KOPT-K1 (cell line): ENCODE results near the gene LSAMP.

Experiments
- H3K27ac ChIP-seq: fragments of 200-600 bp; sonication (generic); 2 replicates; pipeline ENCODE4 v1.5.1; 2016; ENCODE audit warnings: antibody characterized with exemption, mild to moderate bottlenecking, low read depth, low read length; ENCODE audit not compliant: poor library complexity, severe bottlenecking
- H3K36me3 ChIP-seq: fragments of 200-600 bp; sonication (generic); 2 replicates; pipeline ENCODE4 v1.5.1; 2017; ENCODE audit warnings: antibody characterized with exemption, mild to moderate bottlenecking, low read length, moderate library complexity; ENCODE audit not compliant: insufficient read depth
- H3K9me3 ChIP-seq: fragments of 200-600 bp; sonication (generic); 2 replicates; pipeline ENCODE4 v1.5.1; 2017; ENCODE audit warnings: antibody characterized with exemption, low read length, mild to moderate bottlenecking; ENCODE audit not compliant: insufficient read depth, poor library complexity, severe bottlenecking

The LSAMP gene

DNA sequence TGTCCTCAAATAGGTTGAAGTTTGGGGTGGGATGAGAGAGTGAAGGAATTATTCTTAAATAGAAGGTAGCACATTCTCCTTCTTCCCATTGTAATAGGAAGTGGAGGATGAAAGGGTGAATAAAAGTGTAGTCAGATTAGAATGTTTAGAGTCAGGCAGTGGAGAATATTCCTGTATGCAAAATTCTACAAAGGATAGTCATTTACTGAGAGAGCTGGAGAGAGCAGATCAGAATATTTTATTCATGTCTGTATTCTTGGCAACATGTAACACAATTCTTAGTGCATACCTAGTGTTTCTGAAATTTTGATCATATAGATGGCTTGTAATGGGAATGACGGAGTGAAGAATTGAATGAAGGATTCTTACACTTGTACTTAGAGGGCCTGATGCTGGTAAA lies 139.1 kb downstream of the LSAMP start:
- Histone ChIP-seq H3K27ac (no peak overlapping the region), H3K9me3 (no peaks in the 10 kb centered on the region), H3K36me3 (no peaks in the 10 kb centered on the region)

DNA sequence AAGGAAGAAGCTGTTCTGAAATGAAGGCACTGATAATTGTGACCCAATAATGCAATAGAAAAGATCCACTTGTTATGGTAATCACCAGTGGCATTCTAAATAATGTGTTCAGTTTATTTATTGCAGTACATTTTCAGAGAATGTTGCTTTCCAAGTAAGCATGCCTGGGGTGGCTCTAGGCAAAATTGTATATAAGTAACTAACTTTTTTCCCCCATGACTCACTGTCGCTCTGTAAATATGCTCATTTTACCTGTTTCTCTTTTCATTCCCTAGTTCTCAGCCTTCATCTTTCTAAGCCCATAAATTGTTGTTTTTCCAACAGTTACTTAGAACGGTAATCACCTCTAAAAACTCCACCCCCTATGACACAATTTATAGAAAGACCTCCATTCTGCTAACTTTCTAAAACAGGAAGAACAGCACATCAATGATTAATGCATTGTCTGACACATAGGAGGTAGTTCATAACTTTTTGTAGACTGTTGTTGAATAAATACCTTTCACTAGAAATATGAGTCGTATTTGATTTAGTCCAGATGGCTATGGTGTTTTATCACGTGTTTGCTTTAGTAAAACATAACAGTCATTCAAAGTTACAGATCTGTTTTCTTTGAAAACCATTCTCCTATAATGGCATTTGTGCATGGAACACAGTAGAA lies 143.1 kb downstream of the LSAMP start:
- Histone ChIP-seq H3K9me3 (no peaks in the 10 kb centered on the region), H3K36me3 (no peaks in the 10 kb centered on the region), H3K27ac (no peak overlapping the region)

DNA sequence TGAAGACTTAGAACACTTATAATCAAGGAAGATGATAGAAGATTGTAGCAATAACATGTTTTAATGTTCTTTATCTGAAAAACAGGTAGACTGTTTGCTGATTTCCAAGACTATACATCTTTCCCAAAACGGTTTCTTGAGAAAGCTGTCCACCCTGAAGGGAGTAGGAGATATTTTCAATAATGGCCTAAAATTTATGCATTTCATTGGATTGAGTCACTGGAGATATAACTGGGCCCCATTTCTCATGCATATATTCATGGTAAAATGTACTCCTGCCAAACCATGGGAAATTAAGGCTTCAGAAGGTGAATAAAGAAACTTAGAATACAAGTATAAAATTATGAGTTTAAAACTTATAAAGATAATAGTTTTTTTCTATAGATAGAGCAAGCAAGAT lies 143.9 kb downstream of the LSAMP start:
- no peak overlapping the region for H3K27ac ChIP-seq
- H3K36me3 ChIP-seq = no peaks in the 10 kb centered on the region

DNA sequence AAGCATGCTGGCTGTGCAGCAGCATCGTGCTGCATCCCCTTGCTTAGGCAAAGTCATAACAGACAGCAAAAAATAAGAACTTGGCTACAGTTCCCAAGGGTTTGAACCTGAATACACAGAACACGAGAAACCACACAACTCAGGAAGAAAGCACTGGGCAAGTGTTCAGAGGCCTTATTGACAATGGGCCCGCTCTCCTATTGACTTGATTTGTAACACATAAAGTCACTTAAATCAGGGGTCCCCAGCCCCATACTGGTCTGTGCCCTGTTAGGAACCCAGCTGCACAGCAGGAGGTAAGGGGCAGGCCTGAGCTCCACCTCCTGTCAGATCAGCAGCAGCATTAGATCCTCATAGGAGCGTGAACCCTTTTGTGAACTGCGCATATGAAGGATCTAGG lies 145.1 kb downstream of the LSAMP start:
- Histone ChIP-seq H3K9me3 (no peaks in the 10 kb centered on the region), H3K27ac (no peak overlapping the region), H3K36me3 (no peaks in the 10 kb centered on the region)

More for the DNA sequence above, 143.9 kb downstream of the LSAMP start:
- no peaks in the 10 kb centered on the region for H3K9me3 ChIP-seq

DNA sequence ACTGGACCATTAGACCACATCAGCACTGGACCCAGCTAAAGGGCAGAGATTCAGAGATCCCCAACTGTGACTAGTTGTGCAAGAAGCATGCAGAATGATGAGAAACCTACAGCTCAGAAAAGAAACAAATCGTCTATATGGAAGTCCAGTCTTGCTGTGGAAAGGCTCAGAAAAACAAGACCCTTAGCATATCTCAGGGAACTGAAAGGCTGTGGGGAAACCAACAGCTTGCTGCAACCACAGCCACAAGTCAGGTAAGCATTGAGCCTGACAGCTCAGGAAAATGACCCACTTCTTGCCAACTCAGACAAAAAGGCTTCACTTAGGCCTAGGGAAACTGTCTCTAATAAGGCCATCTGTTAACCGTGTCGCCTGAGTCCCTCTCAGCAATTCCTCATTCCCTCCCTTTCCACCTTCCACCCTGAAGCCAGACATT lies 145.6 kb downstream of the LSAMP start:
- H3K36me3 ChIP-seq = no peaks in the 10 kb centered on the region
- H3K27ac ChIP-seq = no peak overlapping the region
- no peaks in the 10 kb centered on the region for H3K9me3 ChIP-seq

DNA sequence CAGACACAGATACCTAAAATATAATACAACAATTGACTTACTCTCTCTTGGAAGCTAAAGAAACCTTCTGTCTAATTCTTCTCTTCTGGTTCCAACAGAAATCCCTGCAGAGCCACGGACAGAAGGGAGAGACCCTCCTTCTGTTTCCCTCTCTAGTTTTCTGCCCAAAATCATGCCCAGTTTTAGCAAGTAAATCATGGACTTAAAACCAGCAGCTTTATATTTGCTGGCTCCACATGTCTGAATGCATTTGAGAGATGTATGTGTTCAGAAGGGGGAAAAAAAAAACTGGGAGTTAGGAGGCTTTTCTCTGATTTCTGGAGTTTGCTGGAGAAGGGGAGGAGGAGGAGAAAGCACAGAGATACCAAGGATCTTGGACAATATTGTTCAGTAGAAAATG lies 147.1 kb downstream of the LSAMP start:
- Histone ChIP-seq H3K36me3 (no peaks in the 10 kb centered on the region), H3K9me3 (no peaks in the 10 kb centered on the region), H3K27ac (no peak overlapping the region)

DNA sequence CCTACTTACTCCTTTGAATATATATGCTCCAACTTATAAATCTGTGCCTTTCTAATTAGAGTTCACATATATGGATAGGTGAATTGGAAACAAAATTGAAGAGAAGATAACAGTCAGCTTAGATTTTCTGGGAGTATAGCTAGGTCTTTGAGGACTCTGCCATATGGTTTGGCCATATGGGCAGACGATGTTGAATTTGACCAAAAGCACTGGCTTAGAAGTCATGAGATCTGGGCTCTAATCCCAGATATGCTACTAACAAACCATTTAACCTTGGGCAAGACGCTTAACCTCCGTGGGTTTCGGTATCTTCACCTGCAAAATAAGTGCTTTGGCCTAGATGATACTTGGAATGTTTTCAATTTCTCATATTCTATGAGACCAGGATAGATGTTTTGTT lies 154.1 kb downstream of the LSAMP start:
- H3K36me3 ChIP-seq = no peaks in the 10 kb centered on the region
- no peaks in the 10 kb centered on the region for H3K9me3 ChIP-seq
- H3K27ac ChIP-seq = no peak overlapping the region

DNA sequence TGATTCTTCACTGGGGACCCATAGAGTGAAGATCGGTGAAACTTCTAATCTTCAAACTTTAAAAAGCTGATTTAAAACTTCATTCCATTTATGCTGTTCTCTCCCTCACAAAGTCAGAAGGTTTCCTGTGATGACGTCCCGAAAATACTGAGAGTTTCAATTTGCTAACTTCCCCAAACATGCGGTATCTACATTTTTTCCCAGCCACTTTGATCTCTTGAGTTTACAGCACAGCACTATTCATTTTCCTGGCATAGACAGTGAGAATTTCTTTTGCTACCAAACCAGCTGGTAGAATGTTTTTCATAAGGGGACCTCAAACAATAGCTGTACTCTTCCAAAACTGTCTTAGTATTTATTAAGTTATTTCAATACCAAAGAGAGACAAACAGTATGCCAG lies 156.8 kb downstream of the LSAMP start:
- Histone ChIP-seq H3K36me3 (no peaks in the 10 kb centered on the region), H3K27ac (no peak overlapping the region), H3K9me3 (no peaks in the 10 kb centered on the region)

DNA sequence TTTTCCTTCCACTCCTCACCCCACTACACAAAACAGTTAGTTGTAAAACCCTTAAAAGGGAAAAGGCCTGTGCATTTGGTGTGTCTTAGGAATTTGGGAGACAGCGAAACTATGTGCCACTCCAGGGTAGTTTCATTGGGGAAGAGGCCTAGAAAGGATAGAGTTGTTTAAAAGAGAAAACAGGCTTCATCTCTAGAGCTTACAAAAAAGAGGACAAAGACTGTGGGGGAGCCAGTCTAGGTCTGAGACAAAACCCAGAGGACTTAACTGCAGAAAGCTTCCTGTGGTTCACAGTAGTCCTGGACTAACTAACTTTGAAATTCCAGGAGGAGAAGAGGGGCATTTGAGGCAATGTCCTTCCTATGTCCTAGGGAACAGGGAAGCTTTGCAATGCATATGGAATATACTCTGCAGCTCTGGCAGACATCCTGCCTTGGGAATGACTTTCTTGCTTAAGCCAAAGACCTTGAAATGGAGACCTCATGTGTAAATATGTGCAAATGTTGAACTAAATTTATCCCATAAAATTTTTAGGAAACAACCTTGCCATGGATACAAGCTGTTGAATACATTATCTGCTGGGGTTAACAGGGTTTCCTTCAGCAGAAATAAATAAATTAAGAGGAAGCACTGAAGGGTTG lies 159.4 kb downstream of the LSAMP start:
- no peaks in the 10 kb centered on the region for H3K9me3 ChIP-seq
- H3K36me3 ChIP-seq = no peaks in the 10 kb centered on the region
- no peak overlapping the region for H3K27ac ChIP-seq

DNA sequence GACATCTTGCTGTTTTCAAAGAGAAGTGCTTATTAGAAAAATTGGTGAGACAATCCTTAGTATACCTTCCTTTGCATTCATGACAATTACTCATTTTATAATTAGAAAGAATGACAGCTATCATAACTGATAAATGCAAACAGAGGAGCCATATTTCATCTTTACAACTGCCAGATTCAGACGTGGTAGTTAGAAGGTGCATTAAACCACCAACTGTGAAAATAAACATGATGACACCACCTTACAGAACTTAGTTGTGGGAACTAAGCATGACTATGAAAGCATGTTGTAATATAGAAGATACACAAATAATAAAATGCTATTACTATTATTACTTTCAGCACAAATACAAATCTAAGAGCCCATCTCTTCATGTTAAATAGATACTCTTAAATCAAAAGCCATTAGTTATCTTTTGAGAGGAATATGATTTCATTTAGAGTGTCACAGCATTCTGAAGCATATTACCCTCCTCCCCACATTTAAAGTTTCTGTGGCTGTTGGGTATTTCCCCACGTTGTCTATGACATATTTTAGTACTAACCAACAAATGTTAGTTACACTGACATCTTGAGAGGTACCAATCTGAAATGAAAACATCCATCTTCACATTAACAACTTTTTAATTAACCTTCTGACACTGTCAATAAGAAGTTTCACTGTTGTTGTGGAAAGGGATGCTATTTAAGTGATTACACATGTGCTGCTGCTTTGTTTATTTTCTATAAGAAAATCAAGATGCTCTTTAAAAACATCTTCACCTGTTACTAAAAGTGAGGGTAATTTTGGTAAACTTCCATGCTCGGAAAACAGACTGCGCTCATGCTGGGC lies 163.8 kb downstream of the LSAMP start:
- H3K27ac ChIP-seq = no peak overlapping the region
- H3K9me3 ChIP-seq = no peaks in the 10 kb centered on the region
- H3K36me3 ChIP-seq = no peaks in the 10 kb centered on the region

DNA sequence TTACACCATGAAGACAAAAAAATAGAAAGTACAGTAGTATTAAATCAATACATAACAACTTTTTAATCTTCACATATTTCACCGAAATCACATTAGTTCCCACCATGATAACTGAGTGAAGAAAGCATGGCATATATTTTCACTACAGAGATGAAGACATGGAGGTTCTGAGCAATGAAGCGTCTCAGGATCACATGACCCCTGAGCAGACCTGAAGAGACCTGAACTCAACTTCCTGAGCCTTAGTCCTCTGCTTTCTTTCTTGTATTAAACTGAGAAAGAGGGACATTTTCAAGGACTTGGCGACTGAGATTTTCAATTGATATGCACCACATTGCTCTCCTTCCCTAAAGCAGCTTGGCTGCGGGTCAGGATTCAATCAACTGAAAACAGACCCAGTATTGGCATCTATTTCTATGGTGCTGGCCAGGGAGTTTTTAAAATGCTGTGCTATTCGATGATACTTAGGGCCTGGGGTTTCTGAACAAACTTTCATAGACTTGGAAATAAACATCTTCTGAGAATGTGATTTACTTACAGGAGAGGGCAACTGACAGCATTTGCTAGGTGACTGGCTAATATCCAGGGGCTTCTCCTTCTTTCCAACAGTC lies 165.1 kb downstream of the LSAMP start:
- Histone ChIP-seq H3K36me3 (no peaks in the 10 kb centered on the region), H3K9me3 (no peaks in the 10 kb centered on the region), H3K27ac (no peak overlapping the region)

DNA sequence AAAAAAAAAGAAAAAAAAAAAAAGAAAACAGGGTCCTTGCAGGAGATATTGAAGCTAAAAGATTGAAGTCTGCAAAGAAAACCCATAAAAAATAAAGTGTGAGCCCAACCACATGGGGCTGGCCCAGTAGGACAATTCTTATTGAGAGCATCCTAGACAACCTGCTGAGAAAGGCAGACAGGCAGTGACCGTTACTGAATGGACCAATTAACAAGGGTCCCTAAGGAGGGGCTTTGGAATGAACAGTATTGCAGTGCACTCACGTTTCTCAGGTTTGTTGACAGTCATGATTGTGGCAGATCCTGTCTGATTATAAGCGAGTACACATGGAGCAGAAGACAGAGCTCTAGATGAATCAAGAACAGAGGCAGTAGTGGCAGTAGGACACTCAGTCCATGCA lies 168.6 kb downstream of the LSAMP start:
- H3K36me3 ChIP-seq = no peaks in the 10 kb centered on the region
- no peaks in the 10 kb centered on the region for H3K9me3 ChIP-seq
- no peak overlapping the region for H3K27ac ChIP-seq

DNA sequence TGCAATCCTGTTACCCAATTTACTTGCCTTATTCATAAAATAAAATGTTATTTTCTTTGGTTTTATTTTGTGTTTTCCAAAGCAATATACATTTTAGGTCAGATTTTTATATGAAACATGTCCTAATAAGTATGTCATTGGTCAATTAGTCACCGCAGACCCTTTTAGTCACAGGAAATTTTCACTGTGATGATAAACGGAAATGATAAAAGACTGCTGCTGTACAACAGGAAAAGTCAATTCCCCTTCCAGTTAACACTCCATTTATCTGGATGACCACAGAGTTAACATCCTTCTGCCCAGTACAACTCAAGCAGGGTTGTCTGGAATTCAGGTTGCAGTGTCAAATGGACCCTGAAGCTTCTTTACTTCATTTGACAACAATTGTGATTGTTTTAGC lies 175.2 kb downstream of the LSAMP start:
- no peaks in the 10 kb centered on the region for H3K36me3 ChIP-seq
- H3K27ac ChIP-seq = no peak overlapping the region
- H3K9me3 ChIP-seq = no peaks in the 10 kb centered on the region

DNA sequence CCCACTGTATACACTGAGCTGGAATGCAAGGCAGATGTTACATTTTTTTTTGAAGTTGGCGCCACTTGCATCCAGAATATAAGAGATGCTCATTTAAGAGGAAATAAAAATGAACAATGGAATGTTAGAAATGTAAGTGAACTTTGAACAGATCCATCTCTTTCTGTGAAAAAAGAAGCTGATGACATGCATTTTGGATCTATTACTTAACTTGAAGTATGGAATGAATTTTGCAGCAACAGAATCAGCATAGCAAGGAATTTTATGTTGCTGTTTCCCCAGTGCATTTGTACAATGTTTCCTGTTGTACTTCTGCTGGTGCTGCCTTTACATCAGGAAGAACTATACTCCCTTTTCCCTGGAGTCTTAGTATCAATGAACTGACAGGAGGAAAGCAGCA lies 178.2 kb downstream of the LSAMP start:
- Histone ChIP-seq H3K27ac (no peak overlapping the region), H3K36me3 (no peaks in the 10 kb centered on the region), H3K9me3 (no peaks in the 10 kb centered on the region)

DNA sequence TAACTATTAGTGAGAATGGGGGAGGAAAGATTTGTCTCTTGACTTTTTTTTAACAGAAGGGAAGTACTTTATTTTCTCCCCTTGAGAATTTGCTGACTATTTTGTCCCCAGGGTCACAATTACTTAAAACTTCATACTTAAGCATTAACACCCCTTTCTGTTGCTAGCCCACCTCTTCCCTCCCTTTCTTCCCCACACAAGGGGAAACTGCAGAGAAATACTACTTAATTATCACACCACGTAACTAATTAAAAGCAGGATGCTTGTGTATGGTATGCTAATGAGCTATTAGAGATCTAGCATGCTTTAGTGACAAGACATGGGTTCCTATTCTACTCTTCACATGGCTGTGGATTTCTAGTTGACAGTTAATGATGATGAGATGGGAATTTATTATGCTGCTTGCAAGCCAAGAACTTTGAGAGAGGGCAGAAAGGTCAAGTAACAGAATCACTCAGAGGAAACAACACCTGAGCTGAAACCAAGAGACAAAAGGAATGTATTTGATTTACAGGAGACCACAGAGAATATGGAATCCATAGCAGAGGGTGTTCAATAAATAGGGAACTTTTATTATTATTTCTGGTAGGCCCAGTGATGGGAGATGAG lies 179.2 kb downstream of the LSAMP start:
- no peaks in the 10 kb centered on the region for H3K9me3 ChIP-seq
- no peaks in the 10 kb centered on the region for H3K36me3 ChIP-seq
- no peak overlapping the region for H3K27ac ChIP-seq
